HCT116 (cell line): ENCODE measurements around the gene CHST11. TPM values are rescaled to one million over a fixed set of nuclear protein-coding genes. Genes with fewer than 3 reads are reported as not detected.

Experiments
- ATAC-seq: fragments of 200-7000 bp; cut with Tn5 transposase; 2 replicates; pipeline ENCODE4 v1.9.1; 2020; ENCODE audit warnings: mild to moderate bottlenecking, moderate library complexity
- BruUV-seq: library from RNA; stranded (reverse); fragments of 400-500 nt; replicated peaks from 2 replicates; lab custom pipeline; 2021; lab: Mats Ljungman, UMichigan
- CTCF ChIA-PET: fragments of 300-600 bp; sonication (Branson Sonifier 250); formaldehyde crosslinking; loops from one replicate; lab custom pipeline; 2021; ENCODE audit warnings: antibody characterized with exemption; lab: Charles Lee
- POLR2A ChIA-PET: fragments of 300-600, 350-600 bp; sonication (Branson Sonifier 250); formaldehyde crosslinking; loops from one replicate; lab custom pipeline; 2021; ENCODE audit warnings: antibody characterized with exemption; lab: Charles Lee
- RAD21 ChIA-PET, 2 experiments: fragments of 300-600 bp; sonication (Branson Sonifier 250); formaldehyde crosslinking; loops; one replicate each; lab custom pipeline; 2023; ENCODE audit warnings: low total read pairs in 2 of 2; ENCODE audit not compliant: uncharacterized antibody in 2 of 2, unreplicated experiment in 2 of 2, low non-redundant PET in 1 of 2; lab: Charles Lee
- DNase-seq: peaks from one replicate; pipeline ENCODE4 v3.0.0-alpha.2; 2010; ENCODE audit warnings: low read depth, low spot score
- H2AFZ ChIP-seq: fragments of 200-600 bp; shearing (Covaris generic), sonication (generic); 2 replicates; pipeline ENCODE4 v1.6.1; 2017; ENCODE audit warnings: low read depth, mixed run types, mixed read lengths, antibody characterized with exemption, low read length; ENCODE audit not compliant: poor library complexity, severe bottlenecking
- H3K27ac ChIP-seq: 2 replicates; pipeline ENCODE4 v1.5.1; 2012; ENCODE audit warnings: low read depth, low read length
- H3K27me3 ChIP-seq: fragments of 200-600 bp; sonication (generic); 2 replicates; pipeline ENCODE4 v1.6.1; 2016; ENCODE audit warnings: mixed run types, low read length, mixed read lengths; ENCODE audit not compliant: insufficient read depth
- H3K36me3 ChIP-seq, 2 experiments: fragments of 200-500 bp in 1 of 2; fragments of 200-600 bp in 1 of 2; sonication (Bioruptor generic) in 1 of 2; sonication (generic) in 1 of 2; 2 replicates each; pipeline versions ENCODE4 v1.5.1 to v1.6.1; 2014 to 2016; ENCODE audit warnings: low read length in 2 of 2, inconsistent platforms in 1 of 2, mixed read lengths in 1 of 2, mixed run types in 1 of 2; ENCODE audit not compliant: insufficient read depth in 2 of 2, control insufficient read depth in 1 of 2
- H3K4me1 ChIP-seq, 2 experiments: fragments of 200-600 bp in 1 of 2; sonication (generic) in 1 of 2; 2 replicates each; pipeline versions ENCODE4 v1.5.1 to v1.6.1; 2012 to 2017; ENCODE audit warnings: low read length in 2 of 2, inconsistent platforms in 1 of 2, mild to moderate bottlenecking in 1 of 2, mixed read lengths in 1 of 2, mixed run types in 1 of 2, moderate library complexity in 1 of 2; ENCODE audit not compliant: insufficient read depth in 2 of 2, control insufficient read depth in 1 of 2
- H3K4me2 ChIP-seq: fragments of 200-600 bp; sonication (generic); 2 replicates; pipeline ENCODE4 v1.6.1; 2017; ENCODE audit warnings: mixed run types, low read length, mixed read lengths
- H3K4me3 ChIP-seq, 2 experiments: fragments of 200-600 bp in 1 of 2; sonication (generic) in 1 of 2; replicated peaks in 1 of 2; 2 replicates each; pipeline ENCODE4 v1.5.1; 2011 to 2016; ENCODE audit warnings: low read length in 2 of 2, control low read depth in 1 of 2, low read depth in 1 of 2, mild to moderate bottlenecking in 1 of 2, mixed read lengths in 1 of 2, mixed run types in 1 of 2
- H3K79me2 ChIP-seq: fragments of 200-600 bp; sonication (generic); 2 replicates; pipeline ENCODE4 v1.6.1; 2017; ENCODE audit warnings: mild to moderate bottlenecking, mixed run types, low read length, moderate library complexity, mixed read lengths; ENCODE audit not compliant: insufficient read depth
- H3K9ac ChIP-seq: fragments of 200-600 bp; sonication (generic); 2 replicates; pipeline ENCODE4 v1.6.1; 2016; ENCODE audit warnings: low read length, mixed read lengths
- H3K9me2 ChIP-seq: fragments of 200-600 bp; sonication (generic), shearing (Covaris generic); 2 replicates; pipeline ENCODE4 v1.6.1; 2017; ENCODE audit warnings: mixed run types, mild to moderate bottlenecking, moderate library complexity; ENCODE audit not compliant: insufficient read depth
- H3K9me3 ChIP-seq, 2 experiments: fragments of 200-500 bp in 1 of 2; fragments of 200-600 bp in 1 of 2; sonication (Bioruptor generic) in 1 of 2; sonication (generic) in 1 of 2; 2 replicates each; pipeline ENCODE4 v1.6.1; 2014 to 2017; ENCODE audit warnings: low read length in 2 of 2, mixed read lengths in 2 of 2, inconsistent platforms in 1 of 2, low read depth in 1 of 2, mild to moderate bottlenecking in 1 of 2, mixed run types in 1 of 2, moderate library complexity in 1 of 2; ENCODE audit not compliant: control insufficient read depth in 1 of 2, insufficient read depth in 1 of 2
- H4K20me1 ChIP-seq: fragments of 200-600 bp; sonication (generic), shearing (Covaris generic); 2 replicates; pipeline ENCODE4 v1.6.1; 2017; ENCODE audit warnings: mixed run types, mild to moderate bottlenecking, moderate library complexity; ENCODE audit not compliant: insufficient read depth
- ELF1 ChIP-seq: IDR thresholded peaks from 2 replicates; pipeline ENCODE4 v1.6.1; 2012; ENCODE audit warnings: low read depth, borderline replicate concordance
- EZH2phosphoT487 ChIP-seq: fragments of 200-600 bp; IDR thresholded peaks from 2 replicates; pipeline ENCODE4 v1.6.1; 2018; ENCODE audit warnings: antibody characterized with exemption, borderline replicate concordance
- JUND ChIP-seq: IDR thresholded peaks from 2 replicates; pipeline ENCODE4 v1.6.1; 2012
- ZFX ChIP-seq: fragments of 450-650 bp; IDR thresholded peaks from 2 replicates; pipeline ENCODE4 v1.6.1; 2017
- intact Hi-C: fragments of 100-400 bp; cut with micrococcal nuclease; formaldehyde crosslinking; loops from 2 replicates; pipeline ENCODE4 v1.10.0; 2022
- total RNA-seq: library from RNA; stranded (reverse); gene quantifications from one replicate; pipeline ENCODE4 v1.2.1, GENCODE V29; 2021; ENCODE audit not compliant: unreplicated experiment
- TF ChIP-seq, protein P1 (sequence below): IDR thresholded peaks from 2 replicates; pipeline ENCODE4 v1.6.1; 2012; ENCODE audit warnings: low read depth
- TF ChIP-seq, protein P2 (sequence below), 3 experiments: fragments of 200-600 bp in 1 of 3; sonication (generic) in 1 of 3; IDR thresholded peaks in 2 of 3; conservative IDR thresholded peaks in 1 of 3; 2 replicates each; pipeline ENCODE4 v1.5.1; 2012 to 2017; ENCODE audit warnings: low read depth in 2 of 3, low read length in 2 of 3, antibody characterized with exemption in 1 of 3, borderline replicate concordance in 1 of 3, control low read depth in 1 of 3, mild to moderate bottlenecking in 1 of 3, mixed read lengths in 1 of 3, mixed run types in 1 of 3, moderate library complexity in 1 of 3; ENCODE audit not compliant: insufficient read depth in 1 of 3

Gene CHST11
- total RNA-seq, 1 experiment from 2014 or later, result 10.1 TPM

DNA sequence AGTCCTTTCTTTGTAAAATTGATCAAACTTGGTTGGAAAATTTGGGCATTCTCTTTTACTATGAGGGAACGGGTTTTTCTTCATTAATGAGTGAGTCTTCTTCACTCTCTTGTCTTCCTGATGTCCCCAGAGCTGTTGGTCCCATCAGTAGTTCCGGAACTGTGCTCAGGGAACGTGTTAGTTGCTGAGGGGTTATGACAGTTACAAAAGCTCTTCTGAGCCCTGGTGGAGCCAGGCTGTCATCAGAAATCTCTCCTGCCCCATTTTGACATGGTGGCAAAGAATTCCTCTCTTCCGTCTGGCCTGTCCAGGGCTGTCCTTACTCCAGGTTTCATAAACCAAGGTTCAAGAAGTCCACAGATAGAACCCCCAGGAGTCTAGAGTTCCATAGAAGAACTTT lies 292.8 kb downstream of the CHST11 start (continued):
- TF ChIP-seq, protein P1, sequence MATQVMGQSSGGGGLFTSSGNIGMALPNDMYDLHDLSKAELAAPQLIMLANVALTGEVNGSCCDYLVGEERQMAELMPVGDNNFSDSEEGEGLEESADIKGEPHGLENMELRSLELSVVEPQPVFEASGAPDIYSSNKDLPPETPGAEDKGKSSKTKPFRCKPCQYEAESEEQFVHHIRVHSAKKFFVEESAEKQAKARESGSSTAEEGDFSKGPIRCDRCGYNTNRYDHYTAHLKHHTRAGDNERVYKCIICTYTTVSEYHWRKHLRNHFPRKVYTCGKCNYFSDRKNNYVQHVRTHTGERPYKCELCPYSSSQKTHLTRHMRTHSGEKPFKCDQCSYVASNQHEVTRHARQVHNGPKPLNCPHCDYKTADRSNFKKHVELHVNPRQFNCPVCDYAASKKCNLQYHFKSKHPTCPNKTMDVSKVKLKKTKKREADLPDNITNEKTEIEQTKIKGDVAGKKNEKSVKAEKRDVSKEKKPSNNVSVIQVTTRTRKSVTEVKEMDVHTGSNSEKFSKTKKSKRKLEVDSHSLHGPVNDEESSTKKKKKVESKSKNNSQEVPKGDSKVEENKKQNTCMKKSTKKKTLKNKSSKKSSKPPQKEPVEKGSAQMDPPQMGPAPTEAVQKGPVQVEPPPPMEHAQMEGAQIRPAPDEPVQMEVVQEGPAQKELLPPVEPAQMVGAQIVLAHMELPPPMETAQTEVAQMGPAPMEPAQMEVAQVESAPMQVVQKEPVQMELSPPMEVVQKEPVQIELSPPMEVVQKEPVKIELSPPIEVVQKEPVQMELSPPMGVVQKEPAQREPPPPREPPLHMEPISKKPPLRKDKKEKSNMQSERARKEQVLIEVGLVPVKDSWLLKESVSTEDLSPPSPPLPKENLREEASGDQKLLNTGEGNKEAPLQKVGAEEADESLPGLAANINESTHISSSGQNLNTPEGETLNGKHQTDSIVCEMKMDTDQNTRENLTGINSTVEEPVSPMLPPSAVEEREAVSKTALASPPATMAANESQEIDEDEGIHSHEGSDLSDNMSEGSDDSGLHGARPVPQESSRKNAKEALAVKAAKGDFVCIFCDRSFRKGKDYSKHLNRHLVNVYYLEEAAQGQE, result no peak
- TF ChIP-seq EZH2phosphoT487 (no peak), ZFX (no peak), JUND (no peak)
- TF ChIP-seq, protein P2, sequence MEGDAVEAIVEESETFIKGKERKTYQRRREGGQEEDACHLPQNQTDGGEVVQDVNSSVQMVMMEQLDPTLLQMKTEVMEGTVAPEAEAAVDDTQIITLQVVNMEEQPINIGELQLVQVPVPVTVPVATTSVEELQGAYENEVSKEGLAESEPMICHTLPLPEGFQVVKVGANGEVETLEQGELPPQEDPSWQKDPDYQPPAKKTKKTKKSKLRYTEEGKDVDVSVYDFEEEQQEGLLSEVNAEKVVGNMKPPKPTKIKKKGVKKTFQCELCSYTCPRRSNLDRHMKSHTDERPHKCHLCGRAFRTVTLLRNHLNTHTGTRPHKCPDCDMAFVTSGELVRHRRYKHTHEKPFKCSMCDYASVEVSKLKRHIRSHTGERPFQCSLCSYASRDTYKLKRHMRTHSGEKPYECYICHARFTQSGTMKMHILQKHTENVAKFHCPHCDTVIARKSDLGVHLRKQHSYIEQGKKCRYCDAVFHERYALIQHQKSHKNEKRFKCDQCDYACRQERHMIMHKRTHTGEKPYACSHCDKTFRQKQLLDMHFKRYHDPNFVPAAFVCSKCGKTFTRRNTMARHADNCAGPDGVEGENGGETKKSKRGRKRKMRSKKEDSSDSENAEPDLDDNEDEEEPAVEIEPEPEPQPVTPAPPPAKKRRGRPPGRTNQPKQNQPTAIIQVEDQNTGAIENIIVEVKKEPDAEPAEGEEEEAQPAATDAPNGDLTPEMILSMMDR (IDR thresholded peaks at IDR 0.05 in 2 of 3, conservative IDR thresholded peaks at IDR 0.05 in 1 of 3; ENCODE audit: borderline replicate concordance in 1 of 3, insufficient read depth in 1 of 3, low read depth in 2 of 3, low read length in 2 of 3), result no peak

DNA sequence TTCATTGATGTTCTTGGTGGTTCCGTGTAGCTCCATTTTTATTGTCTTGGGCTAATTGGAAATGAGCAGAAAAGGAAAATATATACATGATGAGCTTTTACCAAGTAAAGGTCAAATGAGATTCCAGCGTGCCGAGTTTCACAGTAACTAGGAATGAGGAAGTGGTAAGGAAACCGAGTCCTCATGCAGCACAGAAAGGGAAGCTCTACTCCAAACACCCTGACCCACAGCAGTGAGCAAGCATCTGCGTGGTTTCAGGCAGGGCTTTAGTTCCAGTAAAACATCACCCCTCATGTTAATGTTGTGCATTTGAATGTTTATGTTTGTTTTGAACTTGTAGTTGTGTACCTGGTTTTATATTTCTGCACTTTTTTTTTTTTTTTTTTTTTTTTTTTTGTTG lies 293.3 kb downstream of the CHST11 start:
- no peaks in the 10 kb centered on the region for H3K79me2 ChIP-seq
- DNase-seq (no peak), ATAC-seq (0 out of 2 replicates have a peak, but pooled peaks have one; percentile 44)
- H3K36me3 ChIP-seq, result no peaks in the 10 kb centered on the region
- no peak overlapping the region for H3K4me3 ChIP-seq
- no peak overlapping the region for H3K27ac ChIP-seq
- ChIA-PET POLR2A (interaction anchor here (0.7 kb wide), 1 partner anchor 19 kb away, joined by 5 read pairs; no protein-coding TSS in a partner anchor), CTCF (interaction anchor here (0.8 to 1.6 kb wide), 3 partner anchors 15 to 368 kb away, joined by 3 to 4 read pairs (median 4); no protein-coding TSS in a partner anchor), RAD21 (no interaction called here)
- H3K9me2 ChIP-seq, result no peaks in the 10 kb centered on the region
- H3K27me3 ChIP-seq, result no peaks in the 10 kb centered on the region
- no TSS peak for BruUV-seq
- no peak overlapping the region for H3K9ac ChIP-seq
- H2AFZ ChIP-seq, result no peak overlapping the region
- no peaks in the 10 kb centered on the region for H4K20me1 ChIP-seq
- peak; percentile 34 for TF ChIP-seq ELF1
- TF ChIP-seq JUND, result no peak
- peak overlapping the region; percentile 22 for H3K4me2 ChIP-seq
- peaks cover 0 to 9% of the 10 kb centered on the region in 2 experiments; a peak in 2 of 4 replicates for H3K4me1 ChIP-seq
- intact Hi-C loops, result no loop called here
- H3K9me3 ChIP-seq, result no peaks in the 10 kb centered on the region
